Loucy (cell line): ENCODE measurements around the gene EFL1.

Experiments
- H2AFZ ChIP-seq: fragments of 200-600 bp; sonication (generic); 2 replicates; pipeline ENCODE4 v1.6.0; 2016; ENCODE audit warnings: antibody characterized with exemption, mild to moderate bottlenecking, low read length, moderate library complexity
- H3F3A ChIP-seq: fragments of 200-600 bp; 2 replicates; pipeline ENCODE4 v1.6.0; 2016; ENCODE audit warnings: antibody characterized with exemption, low read depth, mild to moderate bottlenecking
- H3K27me3 ChIP-seq: fragments of 200-600 bp; sonication (generic); 2 replicates; pipeline ENCODE4 v1.6.1; 2014; ENCODE audit warnings: low read length, mild to moderate bottlenecking; ENCODE audit not compliant: insufficient read depth, poor library complexity, severe bottlenecking
- H3K36me3 ChIP-seq: fragments of 200-600 bp; sonication (generic); 2 replicates; pipeline ENCODE4 v1.6.1; 2016; ENCODE audit warnings: low read length; ENCODE audit not compliant: insufficient read depth
- H3K4me1 ChIP-seq: fragments of 200-600 bp; sonication (generic); 2 replicates; pipeline ENCODE4 v1.5.1; 2014; ENCODE audit warnings: low read length, mild to moderate bottlenecking; ENCODE audit not compliant: insufficient read depth, poor library complexity, severe bottlenecking
- H3K4me2 ChIP-seq: fragments of 200-600 bp; sonication (generic); 2 replicates; pipeline ENCODE4 v1.6.0; 2014; ENCODE audit warnings: antibody characterized with exemption, low read length, low read depth, mild to moderate bottlenecking; ENCODE audit not compliant: poor library complexity, severe bottlenecking
- H3K4me3 ChIP-seq: fragments of 200-600 bp; sonication (generic); 2 replicates; pipeline ENCODE4 v1.5.1; 2014; ENCODE audit warnings: low read length, mild to moderate bottlenecking, mixed read lengths; ENCODE audit not compliant: poor library complexity, severe bottlenecking
- H3K79me2 ChIP-seq: fragments of 200-600 bp; sonication (generic); 2 replicates; pipeline ENCODE4 v1.6.1; 2014; ENCODE audit warnings: low read length; ENCODE audit not compliant: insufficient read depth
- H3K9ac ChIP-seq: fragments of 200-600 bp; sonication (generic); 2 replicates; pipeline ENCODE4 v1.6.0; 2014; ENCODE audit warnings: mild to moderate bottlenecking, low read depth, low read length, moderate library complexity; ENCODE audit not compliant: poor library complexity, severe bottlenecking
- H3K9me2 ChIP-seq: fragments of 200-600 bp; sonication (generic); replicated peaks from 2 replicates; pipeline ENCODE4 v1.6.1; 2016; ENCODE audit warnings: low read depth, low read length, mixed read lengths
- H3K9me3 ChIP-seq: fragments of 200-600 bp; sonication (generic); 2 replicates; pipeline ENCODE4 v1.6.1; 2014; ENCODE audit warnings: mild to moderate bottlenecking, antibody characterized with exemption, low read length, low read depth; ENCODE audit not compliant: insufficient read depth
- H4K20me1 ChIP-seq: fragments of 200-600 bp; sonication (generic); 2 replicates; pipeline ENCODE4 v1.6.0; 2014; ENCODE audit warnings: antibody characterized with exemption, low read length, mild to moderate bottlenecking; ENCODE audit not compliant: insufficient read depth, poor library complexity, severe bottlenecking
- CTCF ChIP-seq: fragments of 200-600 bp; sonication (generic); conservative IDR thresholded peaks from 2 replicates; pipeline ENCODE4 v1.5.1; 2014; ENCODE audit warnings: mild to moderate bottlenecking, antibody characterized with exemption, low read length
- EZH2phosphoT487 ChIP-seq: fragments of 200-600 bp; IDR thresholded peaks from 2 replicates; pipeline ENCODE4 v1.6.1; 2018; ENCODE audit warnings: antibody characterized with exemption, mild to moderate bottlenecking, moderate library complexity, borderline replicate concordance

The EFL1 gene

GRCh38 chr15:82184355-82184754 lies 78.2 kb downstream of the EFL1 start:
- H3K4me1 ChIP-seq, result peaks cover 17% of the 10 kb centered on the region
- no peaks in the 10 kb centered on the region for H3F3A ChIP-seq
- H3K27me3 ChIP-seq, result no peaks in the 10 kb centered on the region
- no peak overlapping the region for H3K4me2 ChIP-seq
- no peak overlapping the region for H3K9ac ChIP-seq
- no peak overlapping the region for H3K4me3 ChIP-seq
- no peaks in the 10 kb centered on the region for H3K9me3 ChIP-seq
- no peaks in the 10 kb centered on the region for H3K79me2 ChIP-seq
- no peaks in the 10 kb centered on the region for H3K36me3 ChIP-seq
- H4K20me1 ChIP-seq, result no peaks in the 10 kb centered on the region
- no peaks in the 10 kb centered on the region for H3K9me2 ChIP-seq
- no peak overlapping the region for H2AFZ ChIP-seq
- TF ChIP-seq EZH2phosphoT487 (no peak), CTCF (no peak)

GRCh38 chr15:82183121-82184031 lies 79.2 kb downstream of the EFL1 start:
- no peak overlapping the region for H2AFZ ChIP-seq
- no peak overlapping the region for H3K4me3 ChIP-seq
- H3K9ac ChIP-seq, result no peak overlapping the region
- H3K27me3 ChIP-seq, result no peaks in the 10 kb centered on the region
- no peaks in the 10 kb centered on the region for H3F3A ChIP-seq
- H3K4me1 ChIP-seq, result peaks cover 17% of the 10 kb centered on the region
- no peaks in the 10 kb centered on the region for H3K9me3 ChIP-seq
- TF ChIP-seq CTCF, result no peak
- no peak for TF ChIP-seq EZH2phosphoT487
- no peaks in the 10 kb centered on the region for H3K36me3 ChIP-seq
- H3K79me2 ChIP-seq, result no peaks in the 10 kb centered on the region
- no peaks in the 10 kb centered on the region for H4K20me1 ChIP-seq
- H3K4me2 ChIP-seq, result no peak overlapping the region
- no peaks in the 10 kb centered on the region for H3K9me2 ChIP-seq

- Histone ChIP-seq H3K27me3 (no peaks in the 10 kb centered on the region), H3F3A (no peaks in the 10 kb centered on the region), H2AFZ (no peak overlapping the region), H3K9me3 (no peaks in the 10 kb centered on the region), H3K9ac (no peak overlapping the region), H3K9me2 (no peaks in the 10 kb centered on the region), H3K36me3 (no peaks in the 10 kb centered on the region), H3K4me1 (peaks cover 22% of the 10 kb centered on the region), H3K4me3 (no peak overlapping the region), H3K4me2 (no peak overlapping the region), H4K20me1 (no peaks in the 10 kb centered on the region), H3K79me2 (no peaks in the 10 kb centered on the region)
- no peak for TF ChIP-seq CTCF
Measured at GRCh38 chr15:82181371-82181770, 81.2 kb downstream of the EFL1 start.
